HG03103 (cell line): ENCODE data around the gene CNR2.
A peak's percentile ranks its signal among the peaks of the same experiment; 100 is the strongest.
"Not testable (repeated sequence)": the region's sequence is repeated elsewhere in the genome, so short reads cannot be mapped to it uniquely, and the experiment has no call there.

ENCODE experiments used
- ATAC-seq: cut with Tn5 transposase; IDR thresholded peaks from one replicate; pipeline ENCODE4 v1.9.1; 2021; ENCODE audit warnings: low read depth; ENCODE audit not compliant: unreplicated experiment

The CNR2 gene

GRCh38 chr1:23845163-23845562 lies 68.0 kb downstream of the CNR2 start:
- no peak for ATAC-seq

GRCh38 chr1:23843644-23844043 lies 69.5 kb downstream of the CNR2 start:
- ATAC-seq: no peak

DNA sequence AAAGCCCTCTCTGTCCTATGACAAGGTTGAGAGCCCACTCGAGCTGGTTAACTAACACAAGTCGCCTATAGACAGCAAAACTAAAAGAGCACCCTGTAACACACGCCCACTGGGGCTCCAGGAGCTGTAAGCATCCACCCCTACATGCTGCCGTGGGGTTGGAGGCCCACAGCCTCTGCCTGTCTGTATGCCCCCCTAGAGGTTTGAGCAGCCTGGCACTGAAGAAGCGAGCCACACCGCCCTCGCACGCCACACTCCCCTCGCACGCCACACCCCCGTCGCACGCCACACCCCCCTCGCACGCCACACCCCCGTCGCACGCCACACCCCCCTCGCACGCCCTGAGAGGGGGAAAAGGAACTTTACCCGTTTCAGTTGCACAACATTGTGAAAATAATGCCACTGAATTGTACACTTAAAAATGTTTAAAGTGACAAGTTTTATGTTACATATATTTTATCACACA lies 74.7 kb downstream of the CNR2 start:
- no peak for ATAC-seq

DNA sequence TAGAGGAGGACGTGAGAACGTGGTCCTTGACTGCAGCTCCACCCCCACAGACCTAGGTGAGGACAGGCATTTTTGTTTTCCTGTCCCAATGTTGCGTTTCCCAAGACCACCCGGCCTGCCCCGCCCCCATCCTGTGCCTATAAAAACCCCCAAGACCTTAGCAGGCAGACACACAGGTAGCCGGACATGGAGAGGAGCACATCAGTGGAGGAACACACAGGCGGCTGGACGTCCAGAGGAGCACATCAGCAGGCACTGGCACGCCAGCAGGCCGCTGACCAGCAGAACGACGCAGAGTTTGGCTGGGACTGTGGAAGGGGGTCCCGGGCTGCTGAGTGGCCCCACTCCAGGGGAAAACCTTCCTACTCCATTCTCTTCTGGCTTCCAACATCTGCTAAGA lies 75.3 kb downstream of the CNR2 start:
- ATAC-seq: no peak

GRCh38 chr1:23836037-23836436 lies 77.1 kb downstream of the CNR2 start:
- no peak for ATAC-seq

DNA sequence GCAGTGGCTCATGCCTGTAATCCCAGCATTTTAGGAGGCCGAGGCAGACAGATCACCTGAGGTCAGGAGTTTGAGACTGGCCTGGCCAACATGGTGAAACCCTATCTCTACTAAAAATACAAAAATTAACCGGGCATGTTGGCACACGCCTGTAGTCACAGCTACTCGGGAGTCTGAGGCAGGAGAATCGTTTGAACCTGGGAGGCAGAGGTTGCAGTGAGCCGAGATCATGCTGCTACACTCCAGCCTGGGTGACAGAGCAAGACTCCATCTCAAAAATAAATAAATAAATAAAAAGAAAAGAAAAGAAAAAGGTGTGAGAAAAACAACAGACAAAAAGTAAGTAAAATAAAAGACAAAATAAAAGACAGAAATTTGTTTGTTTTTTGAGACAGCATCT lies 79.0 kb downstream of the CNR2 start:
- not testable (repeated sequence) for ATAC-seq

GRCh38 chr1:23827717-23828116 lies 85.4 kb downstream of the CNR2 start:
- no peak for ATAC-seq

- ATAC-seq: not testable (repeated sequence)
Measured at GRCh38 chr1:23826590-23826989, 86.6 kb downstream of the CNR2 start.

GRCh38 chr1:23825762-23826522 lies 87.2 kb downstream of the CNR2 start:
- no peak for ATAC-seq

GRCh38 chr1:23825076-23825761 lies 87.9 kb downstream of the CNR2 start, which contains the start of gene HMGCL:
TSS of gene HMGCL (minus strand) at chr1:23825429. CDS start at chr1:23825415, 14 bp downstream.
- ATAC-seq: peak; percentile 70

GRCh38 chr1:23824711-23825075 lies 88.5 kb downstream of the CNR2 start:
- ATAC-seq: no peak

- ATAC-seq: no peak
Measured at GRCh38 chr1:23823767-23824166, 89.4 kb downstream of the CNR2 start.
